ENCODE data around the gene ANKRD10.

GRCh38 chr13:110830331-110830730 is 84.5 kb downstream of the ANKRD10 start:
- no peak for TF ChIP-seq POLR2A (IDR thresholded peaks at IDR 0.05)
- TF ChIP-seq CTCF (IDR thresholded peaks at IDR 0.05) = no peak
